Measurements from ENCODE around the gene PRAF2. TPM values are rescaled to one million over a fixed set of nuclear protein-coding genes. Genes with fewer than 3 reads are reported as not detected.

The PRAF2 gene
- total and polyA plus RNA-seq, 9 of the 15 experiments (the other 6 are each of a cell fraction or from before 2014, with no cell fraction given): 0.24 to 5.7 (median 2.0) TPM

DNA sequence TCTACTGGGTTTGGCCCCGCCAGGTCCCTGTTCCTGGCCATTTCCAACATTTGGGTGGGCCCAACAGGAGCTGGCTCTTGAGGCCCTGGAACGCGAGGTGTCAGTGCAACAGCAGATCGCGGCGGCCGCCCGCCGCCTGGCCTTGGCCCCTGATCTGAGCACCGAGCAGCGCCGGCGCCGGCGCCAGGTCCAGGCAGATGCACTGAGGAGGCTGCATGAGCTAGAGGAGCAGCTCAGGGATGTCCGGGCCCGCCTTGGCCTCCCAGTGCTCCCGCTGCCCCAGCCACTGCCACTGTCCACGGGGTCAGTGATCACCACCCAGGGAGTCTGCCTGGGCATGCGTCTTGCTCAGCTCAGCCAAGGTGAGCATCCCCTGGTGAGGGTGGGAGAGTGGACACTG, 9.5 kb downstream of the PRAF2 start:
- H3K4me2 ChIP-seq (ENCODE audit: insufficient read depth, low read length): no peak overlapping the region
- no peaks in the 10 kb centered on the region for H4K20me1 ChIP-seq (replicated peaks; ENCODE audit: control insufficient read depth, insufficient read depth, low read length)
- no TSS peak for BruUV-seq (replicated peaks)
- FAIRE-seq (no peak), DNase-seq (ENCODE audit: extremely low read depth in 1 of 4, low spot score in 3 of 4) (no peak), ATAC-seq (no peak)
- H3K9me3 ChIP-seq (replicated peaks; ENCODE audit: control insufficient read depth, insufficient read depth, low read depth, low read length): no peaks in the 10 kb centered on the region
- no peak overlapping the region for H3K27ac ChIP-seq (ENCODE audit: extremely low read depth, low read depth, low read length)
- H3K36me3 ChIP-seq (ENCODE audit: control insufficient read depth, insufficient read depth, low read length): no peaks in the 10 kb centered on the region
- ChIA-PET CTCF (ENCODE audit: low intra/inter-chr PET ratio) (no interaction called here), POLR2A (interaction anchor here (1.0 kb wide), 1 partner anchor 16 kb away, joined by 3 read pairs; no protein-coding TSS in a partner anchor)
- TF ChIP-seq ZNF232 (CRISPR knock-in tag; IDR thresholded peaks at IDR 0.05) (no peak), BRCA1 (IDR thresholded peaks at IDR 0.05) (no peak), BRCA1 (CRISPR knock-in tag; IDR thresholded peaks at IDR 0.05) (no peak), SUPT5H (IDR thresholded peaks at IDR 0.05) (no peak)
- in situ Hi-C loops (cut with MboI): no loop called here
- no peaks in the 10 kb centered on the region for H3K9me1 ChIP-seq (ENCODE audit: control insufficient read depth, insufficient read depth, low read length)
- intact Hi-C loops (cut with micrococcal nuclease): no loop called here
- no peaks in the 10 kb centered on the region for H3K27me3 ChIP-seq (ENCODE audit: control insufficient read depth in 2 of 2, insufficient read depth in 2 of 2, low read length in 2 of 2)
- H3K4me3 ChIP-seq: no peak overlapping the region
- no peak overlapping the region for H2AFZ ChIP-seq (ENCODE audit: low read depth, low read length)
- H3K9ac ChIP-seq (ENCODE audit: insufficient read depth in 1 of 2, low read depth in 2 of 2, low read length in 2 of 2): no peak overlapping the region; a peak in 1 of 4 replicates
- 79% methylated on average over 6 of the region's 20 CpGs for WGBS (ENCODE audit: insufficient coverage, low coverage, missing lambda C conversion rate)
- H3K79me2 ChIP-seq (ENCODE audit: control insufficient read depth, insufficient read depth, low read length): no peaks in the 10 kb centered on the region
- H3K4me1 ChIP-seq (replicated peaks in 1 of 2; ENCODE audit: control insufficient read depth in 2 of 2, insufficient read depth in 2 of 2, low read length in 2 of 2): peaks cover 0 to 35% of the 10 kb centered on the region in 2 experiments; a peak in 4 of 5 replicates

GRCh38 chrX:49063715-49064114, 10.1 kb downstream of the PRAF2 start:
- 76% methylated on average over 4 of the region's 9 CpGs for WGBS (ENCODE audit: insufficient coverage, low coverage, missing lambda C conversion rate)
- no peak overlapping the region for H3K4me3 ChIP-seq
- H3K79me2 ChIP-seq (ENCODE audit: control insufficient read depth, insufficient read depth, low read length): no peaks in the 10 kb centered on the region
- H3K36me3 ChIP-seq (ENCODE audit: control insufficient read depth, insufficient read depth, low read length): no peaks in the 10 kb centered on the region
- FAIRE-seq (no peak), ATAC-seq (no peak), DNase-seq (ENCODE audit: extremely low read depth in 1 of 4, low spot score in 3 of 4) (no peak)
- no peak overlapping the region for H3K9ac ChIP-seq (ENCODE audit: insufficient read depth in 1 of 2, low read depth in 2 of 2, low read length in 2 of 2)
- POLR2A ChIA-PET: interaction anchor here (1.0 kb wide), 1 partner anchor 16 kb away, joined by 3 read pairs; no protein-coding TSS in a partner anchor
- H4K20me1 ChIP-seq (replicated peaks; ENCODE audit: control insufficient read depth, insufficient read depth, low read length): no peaks in the 10 kb centered on the region
- no peaks in the 10 kb centered on the region for H3K9me1 ChIP-seq (ENCODE audit: control insufficient read depth, insufficient read depth, low read length)
- in situ Hi-C loops (cut with MboI) (no loop called here), intact Hi-C loops (cut with micrococcal nuclease) (no loop called here)
- CTCF ChIA-PET (ENCODE audit: low intra/inter-chr PET ratio): interaction anchor here (0.7 kb wide), 1 partner anchor 96 kb away, joined by 3 read pairs; no protein-coding TSS in a partner anchor
- no peaks in the 10 kb centered on the region for H3K9me3 ChIP-seq (replicated peaks; ENCODE audit: control insufficient read depth, insufficient read depth, low read depth, low read length)
- BruUV-seq (replicated peaks): no TSS peak
- H2AFZ ChIP-seq (ENCODE audit: low read depth, low read length): no peak overlapping the region
- H3K4me1 ChIP-seq (replicated peaks in 1 of 2; ENCODE audit: control insufficient read depth in 2 of 2, insufficient read depth in 2 of 2, low read length in 2 of 2): peaks cover 0 to 31% of the 10 kb centered on the region in 2 experiments; a peak in 4 of 5 replicates
- H3K27ac ChIP-seq (ENCODE audit: extremely low read depth, low read depth, low read length): no peak overlapping the region
- no peaks in the 10 kb centered on the region for H3K27me3 ChIP-seq (ENCODE audit: control insufficient read depth in 2 of 2, insufficient read depth in 2 of 2, low read length in 2 of 2)
- no peak overlapping the region for H3K4me2 ChIP-seq (ENCODE audit: insufficient read depth, low read length)
- TF ChIP-seq ATF4 (CRISPR knock-in tag; IDR thresholded peaks at IDR 0.05) (no peak), ZEB2 (IDR thresholded peaks at IDR 0.05) (no peak), DNMT1 (IDR thresholded peaks at IDR 0.05) (no peak), HNRNPLL (IDR thresholded peaks at IDR 0.05; ENCODE audit: low read depth, low read length, poor library complexity, severe bottlenecking) (no peak), ELF1 (tag; IDR thresholded peaks at IDR 0.05) (no peak), ZNF696 (CRISPR knock-in tag; conservative IDR thresholded peaks at IDR 0.05) (no peak), DPF2 (IDR thresholded peaks at IDR 0.05) (no peak)
- TF ChIP-seq, protein P1, sequence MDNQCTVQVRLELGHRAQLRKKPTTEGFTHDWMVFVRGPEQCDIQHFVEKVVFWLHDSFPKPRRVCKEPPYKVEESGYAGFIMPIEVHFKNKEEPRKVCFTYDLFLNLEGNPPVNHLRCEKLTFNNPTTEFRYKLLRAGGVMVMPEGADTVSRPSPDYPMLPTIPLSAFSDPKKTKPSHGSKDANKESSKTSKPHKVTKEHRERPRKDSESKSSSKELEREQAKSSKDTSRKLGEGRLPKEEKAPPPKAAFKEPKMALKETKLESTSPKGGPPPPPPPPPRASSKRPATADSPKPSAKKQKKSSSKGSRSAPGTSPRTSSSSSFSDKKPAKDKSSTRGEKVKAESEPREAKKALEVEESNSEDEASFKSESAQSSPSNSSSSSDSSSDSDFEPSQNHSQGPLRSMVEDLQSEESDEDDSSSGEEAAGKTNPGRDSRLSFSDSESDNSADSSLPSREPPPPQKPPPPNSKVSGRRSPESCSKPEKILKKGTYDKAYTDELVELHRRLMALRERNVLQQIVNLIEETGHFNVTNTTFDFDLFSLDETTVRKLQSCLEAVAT (IDR thresholded peaks at IDR 0.05): no peak
- TF ChIP-seq, protein P2, sequence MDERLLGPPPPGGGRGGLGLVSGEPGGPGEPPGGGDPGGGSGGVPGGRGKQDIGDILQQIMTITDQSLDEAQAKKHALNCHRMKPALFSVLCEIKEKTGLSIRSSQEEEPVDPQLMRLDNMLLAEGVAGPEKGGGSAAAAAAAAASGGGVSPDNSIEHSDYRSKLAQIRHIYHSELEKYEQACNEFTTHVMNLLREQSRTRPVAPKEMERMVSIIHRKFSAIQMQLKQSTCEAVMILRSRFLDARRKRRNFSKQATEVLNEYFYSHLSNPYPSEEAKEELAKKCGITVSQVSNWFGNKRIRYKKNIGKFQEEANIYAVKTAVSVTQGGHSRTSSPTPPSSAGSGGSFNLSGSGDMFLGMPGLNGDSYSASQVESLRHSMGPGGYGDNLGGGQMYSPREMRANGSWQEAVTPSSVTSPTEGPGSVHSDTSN (CRISPR knock-in tag; IDR thresholded peaks at IDR 0.05; ENCODE audit: low read depth): no peak
- TF ChIP-seq, protein P2 (tag; conservative IDR thresholded peaks at IDR 0.05; ENCODE audit: low read depth): no peak
